Lower leg skin (tissue), 3 donors: ENCODE results near the gene SST.
"Not testable (repeated sequence)": the region's sequence is repeated elsewhere in the genome, so short reads cannot be mapped to it uniquely, and the experiment has no call there.

Source experiments
- POLR2A ChIP-seq, 2 donors: fragments of 450-650 bp; IDR thresholded peaks; one replicate each; pipeline ENCODE4 v1.6.1; 2016 to 2017; ENCODE audit warnings: antibody characterized with exemption in 2 of 2, mild to moderate bottlenecking in 1 of 2, moderate library complexity in 1 of 2
- TF ChIP-seq, protein P1 (sequence below), 3 donors: fragments of 450-650 bp; IDR thresholded peaks; one replicate each; pipeline ENCODE4 v1.5.1; 2016; ENCODE audit warnings: antibody characterized with exemption in 3 of 3, mild to moderate bottlenecking in 3 of 3, moderate library complexity in 2 of 3

GRCh38 chr3:187681756-187682155, 11.6 kb upstream of the SST start:
- TF ChIP-seq, protein P1, sequence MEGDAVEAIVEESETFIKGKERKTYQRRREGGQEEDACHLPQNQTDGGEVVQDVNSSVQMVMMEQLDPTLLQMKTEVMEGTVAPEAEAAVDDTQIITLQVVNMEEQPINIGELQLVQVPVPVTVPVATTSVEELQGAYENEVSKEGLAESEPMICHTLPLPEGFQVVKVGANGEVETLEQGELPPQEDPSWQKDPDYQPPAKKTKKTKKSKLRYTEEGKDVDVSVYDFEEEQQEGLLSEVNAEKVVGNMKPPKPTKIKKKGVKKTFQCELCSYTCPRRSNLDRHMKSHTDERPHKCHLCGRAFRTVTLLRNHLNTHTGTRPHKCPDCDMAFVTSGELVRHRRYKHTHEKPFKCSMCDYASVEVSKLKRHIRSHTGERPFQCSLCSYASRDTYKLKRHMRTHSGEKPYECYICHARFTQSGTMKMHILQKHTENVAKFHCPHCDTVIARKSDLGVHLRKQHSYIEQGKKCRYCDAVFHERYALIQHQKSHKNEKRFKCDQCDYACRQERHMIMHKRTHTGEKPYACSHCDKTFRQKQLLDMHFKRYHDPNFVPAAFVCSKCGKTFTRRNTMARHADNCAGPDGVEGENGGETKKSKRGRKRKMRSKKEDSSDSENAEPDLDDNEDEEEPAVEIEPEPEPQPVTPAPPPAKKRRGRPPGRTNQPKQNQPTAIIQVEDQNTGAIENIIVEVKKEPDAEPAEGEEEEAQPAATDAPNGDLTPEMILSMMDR (IDR thresholded peaks at IDR 0.05): not testable (repeated sequence)
- TF ChIP-seq POLR2A (IDR thresholded peaks at IDR 0.05): not testable (repeated sequence)
